OCI-LY1 (cell line): ENCODE results near the gene UBTD1.

ENCODE experiments used
- H2AFZ ChIP-seq: fragments of 200-600 bp; sonication (generic), shearing (Covaris generic); 2 replicates; pipeline ENCODE4 v1.6.0; 2014; ENCODE audit warnings: antibody characterized with exemption, mild to moderate bottlenecking, low read length
- H3F3A ChIP-seq: fragments of 200-600 bp; sonication (generic), shearing (Covaris generic); 2 replicates; pipeline ENCODE4 v1.6.0; 2014; ENCODE audit warnings: mild to moderate bottlenecking, antibody characterized with exemption, low read length, moderate library complexity; ENCODE audit not compliant: insufficient read depth
- H3K27ac ChIP-seq: fragments of 200-600 bp; sonication (generic); 2 replicates; pipeline ENCODE4 v1.5.1; 2014; ENCODE audit warnings: low read length, mixed run types, mild to moderate bottlenecking, low read depth; ENCODE audit not compliant: poor library complexity, severe bottlenecking
- H3K27me3 ChIP-seq: fragments of 200-600 bp; sonication (generic); 2 replicates; pipeline ENCODE4 v1.6.0; 2014; ENCODE audit warnings: antibody characterized with exemption, mild to moderate bottlenecking, low read length, moderate library complexity; ENCODE audit not compliant: insufficient read depth
- H3K36me3 ChIP-seq: fragments of 200-600 bp; sonication (generic); 2 replicates; pipeline ENCODE4 v1.6.1; 2014; ENCODE audit warnings: mild to moderate bottlenecking, antibody characterized with exemption, low read length, moderate library complexity, mixed read lengths; ENCODE audit not compliant: insufficient read depth
- H3K4me1 ChIP-seq: fragments of 200-600 bp; sonication (generic); 2 replicates; pipeline ENCODE4 v1.5.1; 2014; ENCODE audit warnings: mild to moderate bottlenecking, low read length, moderate library complexity; ENCODE audit not compliant: insufficient read depth, severe bottlenecking
- H3K4me2 ChIP-seq: fragments of 200-600 bp; sonication (generic), shearing (Covaris generic); 2 replicates; pipeline ENCODE4 v1.6.1; 2014; ENCODE audit warnings: low read length
- H3K4me3 ChIP-seq: fragments of 200-600 bp; sonication (generic); 2 replicates; pipeline ENCODE4 v1.5.1; 2014; ENCODE audit warnings: low read length, low read depth, mild to moderate bottlenecking, mixed read lengths; ENCODE audit not compliant: poor library complexity, severe bottlenecking
- H3K79me2 ChIP-seq: fragments of 200-600 bp; shearing (Covaris generic); 2 replicates; pipeline ENCODE4 v1.6.1; 2016; ENCODE audit warnings: mixed run types, low read length, mixed read lengths; ENCODE audit not compliant: insufficient read depth
- H3K9ac ChIP-seq: fragments of 200-600 bp; sonication (generic), shearing (Covaris generic); 2 replicates; pipeline ENCODE4 v1.6.1; 2014; ENCODE audit warnings: mild to moderate bottlenecking, low read length, mixed read lengths
- H3K9me2 ChIP-seq: fragments of 200-600 bp; sonication (generic), shearing (Covaris generic); 2 replicates; pipeline ENCODE4 v1.6.1; 2014; ENCODE audit warnings: low read depth, mild to moderate bottlenecking, low read length, mixed read lengths
- H3K9me3 ChIP-seq: fragments of 200-600 bp; shearing (Covaris generic); 2 replicates; pipeline ENCODE4 v1.6.1; 2014; ENCODE audit warnings: low read length, mixed read lengths
- H4K20me1 ChIP-seq: fragments of 200-600 bp; sonication (generic), shearing (Covaris generic); 2 replicates; pipeline ENCODE4 v1.6.0; 2016; ENCODE audit warnings: mild to moderate bottlenecking, low read length; ENCODE audit not compliant: insufficient read depth
- EZH2 ChIP-seq: fragments of 200-600 bp; sonication (generic), shearing (Covaris generic); IDR thresholded peaks from 2 replicates; pipeline ENCODE4 v1.8.0; 2017; ENCODE audit warnings: borderline replicate concordance, mixed run types, mild to moderate bottlenecking, antibody characterized with exemption, low read length, moderate library complexity, mixed read lengths
- TF ChIP-seq, protein P1 (sequence below): fragments of 200-600 bp; sonication (generic), shearing (Covaris generic); IDR thresholded peaks from 2 replicates; pipeline ENCODE4 v1.5.1; 2017; ENCODE audit warnings: mild to moderate bottlenecking, antibody characterized with exemption, low read length, moderate library complexity, mixed read lengths

The UBTD1 gene

DNA sequence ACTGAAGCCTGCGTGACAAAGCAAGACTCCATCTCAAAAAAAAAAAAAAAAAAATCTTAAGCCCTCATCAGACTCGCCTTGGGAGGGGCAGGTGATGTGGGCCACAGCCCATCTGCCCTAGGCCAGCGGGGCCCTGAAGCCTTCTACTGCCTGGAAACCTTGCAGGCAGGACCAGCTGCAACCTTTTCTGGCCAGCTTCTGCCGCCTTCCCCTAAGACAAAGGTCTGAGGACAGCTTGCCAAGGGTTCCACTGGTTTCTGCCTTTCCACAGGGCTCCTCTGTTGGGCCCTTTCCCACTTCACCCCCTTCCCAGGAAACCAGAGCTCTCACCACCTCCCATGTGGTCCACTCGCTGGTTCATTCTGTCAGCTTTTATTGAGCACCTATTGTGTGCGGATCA is 35.2 kb downstream of the UBTD1 start:
- Histone ChIP-seq H3K4me2 (no peak overlapping the region), H3K27ac (no peak overlapping the region), H3F3A (no peaks in the 10 kb centered on the region), H3K4me1 (no peaks in the 10 kb centered on the region), H3K79me2 (no peaks in the 10 kb centered on the region), H3K4me3 (no peak overlapping the region), H2AFZ (no peak overlapping the region), H3K9me2 (no peaks in the 10 kb centered on the region), H3K9me3 (no peaks in the 10 kb centered on the region), H4K20me1 (no peaks in the 10 kb centered on the region), H3K9ac (no peak overlapping the region), H3K27me3 (no peaks in the 10 kb centered on the region), H3K36me3 (no peaks in the 10 kb centered on the region)
- TF ChIP-seq, protein P1, sequence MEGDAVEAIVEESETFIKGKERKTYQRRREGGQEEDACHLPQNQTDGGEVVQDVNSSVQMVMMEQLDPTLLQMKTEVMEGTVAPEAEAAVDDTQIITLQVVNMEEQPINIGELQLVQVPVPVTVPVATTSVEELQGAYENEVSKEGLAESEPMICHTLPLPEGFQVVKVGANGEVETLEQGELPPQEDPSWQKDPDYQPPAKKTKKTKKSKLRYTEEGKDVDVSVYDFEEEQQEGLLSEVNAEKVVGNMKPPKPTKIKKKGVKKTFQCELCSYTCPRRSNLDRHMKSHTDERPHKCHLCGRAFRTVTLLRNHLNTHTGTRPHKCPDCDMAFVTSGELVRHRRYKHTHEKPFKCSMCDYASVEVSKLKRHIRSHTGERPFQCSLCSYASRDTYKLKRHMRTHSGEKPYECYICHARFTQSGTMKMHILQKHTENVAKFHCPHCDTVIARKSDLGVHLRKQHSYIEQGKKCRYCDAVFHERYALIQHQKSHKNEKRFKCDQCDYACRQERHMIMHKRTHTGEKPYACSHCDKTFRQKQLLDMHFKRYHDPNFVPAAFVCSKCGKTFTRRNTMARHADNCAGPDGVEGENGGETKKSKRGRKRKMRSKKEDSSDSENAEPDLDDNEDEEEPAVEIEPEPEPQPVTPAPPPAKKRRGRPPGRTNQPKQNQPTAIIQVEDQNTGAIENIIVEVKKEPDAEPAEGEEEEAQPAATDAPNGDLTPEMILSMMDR, result no peak
- TF ChIP-seq EZH2, result no peak

GRCh38 chr10:97534746-97535367 is 36.1 kb downstream of the UBTD1 start:
- Histone ChIP-seq H3K36me3 (no peaks in the 10 kb centered on the region), H3K27me3 (no peaks in the 10 kb centered on the region), H3K27ac (no peak overlapping the region), H3K4me1 (no peaks in the 10 kb centered on the region), H3K4me3 (no peak overlapping the region), H3K79me2 (no peaks in the 10 kb centered on the region), H3F3A (no peaks in the 10 kb centered on the region), H4K20me1 (no peaks in the 10 kb centered on the region), H3K9me2 (no peaks in the 10 kb centered on the region), H3K4me2 (no peak overlapping the region), H3K9ac (no peak overlapping the region), H3K9me3 (no peaks in the 10 kb centered on the region), H2AFZ (no peak overlapping the region)
- TF ChIP-seq, protein P1, result peak; percentile 47
- TF ChIP-seq EZH2, result no peak

DNA sequence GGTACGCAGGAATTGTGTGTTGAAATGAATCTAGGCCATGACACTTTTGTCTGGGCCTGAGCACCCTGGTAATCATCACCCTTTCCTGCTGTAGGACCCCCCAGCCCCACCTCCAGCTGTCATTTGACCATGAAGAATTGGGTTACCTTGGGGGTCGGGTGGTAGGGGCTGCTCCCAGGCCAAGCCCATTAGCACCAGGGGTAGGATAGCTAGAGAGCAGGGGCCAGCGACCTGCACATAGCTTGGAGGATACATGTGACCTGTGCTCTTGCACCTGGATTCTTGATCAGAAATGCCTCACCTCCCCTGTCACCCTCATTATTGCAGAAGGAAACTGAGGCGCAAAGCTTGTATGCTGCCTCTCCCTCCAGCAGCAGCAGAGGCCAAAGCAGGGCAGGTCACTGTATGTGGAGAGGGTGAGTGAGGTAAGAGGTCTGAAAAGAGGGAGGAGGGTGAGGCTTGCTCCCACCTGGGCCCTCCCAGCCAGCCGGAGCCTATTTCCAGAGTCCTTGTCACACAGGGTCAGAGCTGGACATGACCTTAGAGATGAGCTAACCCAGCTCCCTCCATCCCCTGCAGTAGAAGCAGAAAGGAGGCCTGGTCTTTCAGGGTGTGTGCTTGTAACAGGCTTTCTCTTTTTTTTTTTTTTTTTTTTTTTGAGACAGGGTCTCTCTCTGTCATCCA is 38.6 kb downstream of the UBTD1 start:
- no peaks in the 10 kb centered on the region for H3F3A ChIP-seq
- H4K20me1 ChIP-seq, result no peaks in the 10 kb centered on the region
- H3K4me2 ChIP-seq, result no peak overlapping the region
- H3K79me2 ChIP-seq, result no peaks in the 10 kb centered on the region
- TF ChIP-seq EZH2, result no peak
- TF ChIP-seq, protein P1, result no peak
- H3K9ac ChIP-seq, result no peak overlapping the region
- no peaks in the 10 kb centered on the region for H3K4me1 ChIP-seq
- H3K9me3 ChIP-seq, result no peaks in the 10 kb centered on the region
- no peaks in the 10 kb centered on the region for H3K36me3 ChIP-seq
- H3K9me2 ChIP-seq, result no peaks in the 10 kb centered on the region
- H3K4me3 ChIP-seq, result no peak overlapping the region
- H2AFZ ChIP-seq, result no peak overlapping the region
- no peaks in the 10 kb centered on the region for H3K27me3 ChIP-seq
- H3K27ac ChIP-seq, result no peak overlapping the region
